Dermis microvascular lymphatic vessel endothelial cell (primary cell): ENCODE results near the gene KRT31. TPM values are rescaled to one million over a fixed set of nuclear protein-coding genes. Genes with fewer than 3 reads are reported as not detected.
"Not testable (repeated sequence)": the region's sequence is repeated elsewhere in the genome, so short reads cannot be mapped to it uniquely, and the experiment has no call there.

Experiments used
- DNase-seq, 2 donors: peaks; one replicate each; pipeline versions ENCODE4 v3.0.0 to v3.0.0-alpha.2; 2010; ENCODE audit warnings: low read depth in 2 of 2
- total RNA-seq: library from RNA; depleted of rRNA; stranded (reverse); fragments of >200 nt; gene quantifications from 2 replicates; pipeline ENCODE4 v1.2.1, GENCODE V29; 2014

Gene KRT31
- total RNA-seq, 1 donor from 2014 or later: not detected

GRCh38 chr17:41417576-41418015, 20.2 kb upstream of the KRT31 start:
- no peak for DNase-seq

DNA sequence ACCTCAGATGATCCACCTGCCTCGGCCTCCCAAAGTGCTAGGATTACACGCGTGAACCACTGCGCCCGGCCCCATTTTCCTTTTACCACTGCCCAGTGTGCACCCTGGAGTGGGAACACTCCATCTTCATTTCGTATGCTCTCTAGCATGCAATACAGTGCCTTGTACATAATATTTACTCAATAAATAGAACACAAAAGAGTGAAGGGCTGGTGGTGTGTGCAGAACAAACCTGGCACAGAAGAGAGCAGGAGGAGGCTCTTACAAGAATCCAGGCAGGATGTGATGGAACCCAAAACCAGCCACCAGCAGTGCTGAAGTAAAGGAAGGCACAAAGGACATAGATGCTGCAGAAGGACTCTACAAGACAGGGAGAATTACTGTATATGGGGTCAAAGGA, 19.7 kb upstream of the KRT31 start:
- DNase-seq: no peak

DNA sequence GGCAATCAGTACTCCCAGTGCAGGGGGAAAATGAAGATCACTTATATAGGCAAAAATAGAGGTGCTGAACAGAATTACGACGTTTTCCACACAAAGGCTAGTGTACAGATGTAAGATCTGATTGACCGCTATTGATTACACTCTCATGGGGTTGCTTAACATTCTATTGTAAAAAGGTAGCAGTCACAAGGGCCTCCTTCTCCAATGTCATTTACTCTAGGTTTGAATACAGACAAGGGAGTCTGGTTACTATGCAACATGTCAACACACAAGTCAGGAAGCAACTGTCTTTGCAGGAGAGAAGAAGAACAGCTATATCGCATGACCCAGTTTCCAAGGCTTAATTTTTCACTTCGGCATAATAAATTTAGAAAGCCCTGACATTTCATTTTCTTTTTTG, 19.1 kb upstream of the KRT31 start:
- no peak for DNase-seq

DNA sequence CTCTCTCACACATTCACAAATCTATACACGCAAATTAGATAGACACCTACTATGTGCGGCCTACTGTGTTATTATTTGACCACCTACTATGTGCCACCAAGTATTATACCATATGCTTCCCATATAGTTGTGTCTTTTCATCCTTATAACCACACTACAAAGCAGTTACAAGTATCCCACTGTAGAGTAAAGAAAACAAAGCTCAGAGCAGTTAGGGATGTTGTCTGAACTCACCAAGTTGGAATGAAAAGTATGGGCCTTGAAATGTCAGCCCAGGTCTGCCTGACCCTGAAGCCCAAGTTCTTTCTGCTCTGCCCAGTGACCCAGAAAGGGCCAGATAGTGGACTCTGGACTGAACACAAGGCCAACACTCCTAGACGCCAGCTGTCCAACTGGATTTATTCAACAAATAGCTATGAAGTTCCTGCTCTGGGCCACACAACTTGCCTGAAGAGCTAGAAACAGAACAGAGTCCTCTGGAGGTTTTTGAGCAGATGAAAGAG, 18.5 kb upstream of the KRT31 start:
- DNase-seq: no peak

- no peak for DNase-seq
Observed at GRCh38 chr17:41415411-41415810, 18.0 kb upstream of the KRT31 start.

- no peak for DNase-seq
Observed at GRCh38 chr17:41413982-41414381, 16.6 kb upstream of the KRT31 start.

GRCh38 chr17:41413353-41413957, 16.0 kb upstream of the KRT31 start:
- no peak for DNase-seq

DNA sequence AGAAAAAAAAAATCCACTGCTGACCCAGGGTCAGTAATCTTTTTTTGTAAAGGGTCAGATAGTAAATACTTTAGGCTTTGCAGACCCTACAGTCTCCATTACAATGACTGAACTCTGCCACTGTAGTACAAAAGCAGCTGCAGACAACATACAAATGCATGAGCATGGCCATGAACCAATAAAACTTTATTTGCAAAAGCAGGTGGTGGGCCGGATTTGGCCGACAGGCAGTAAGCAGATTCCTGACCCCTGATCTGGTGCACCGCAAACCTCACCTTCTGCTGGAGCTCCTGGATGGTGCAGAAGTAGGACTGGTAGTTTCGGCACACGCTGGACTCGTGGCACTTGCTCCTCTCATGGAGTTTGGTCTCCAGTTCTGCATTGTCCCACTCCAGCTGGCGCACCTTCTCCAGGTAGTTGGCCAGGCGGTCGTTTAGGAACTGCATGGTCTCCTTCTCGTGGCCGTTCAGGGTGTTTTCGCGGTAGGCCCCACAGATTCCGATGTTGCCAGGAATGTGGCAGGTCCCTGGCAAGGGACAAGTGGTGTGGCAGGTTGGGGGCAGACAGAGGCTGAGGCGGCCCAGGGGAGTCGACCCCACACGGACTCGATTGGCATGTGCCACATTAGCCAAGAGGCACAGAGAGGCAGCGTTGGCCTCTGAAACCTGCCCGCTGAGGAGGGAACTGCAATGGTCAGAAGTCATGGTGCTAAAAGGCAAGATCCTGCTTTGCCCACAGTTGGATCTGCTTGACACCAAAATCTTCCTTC, 13.8 kb upstream of the KRT31 start:
- DNase-seq: no peak

GRCh38 chr17:41407226-41407625, 9.8 kb upstream of the KRT31 start:
- DNase-seq: no peak

- no peak for DNase-seq
Observed at GRCh38 chr17:41406205-41406604, 8.8 kb upstream of the KRT31 start.

GRCh38 chr17:41404024-41404671, 6.7 kb upstream of the KRT31 start:
- peak in 1 of 2 donors; percentile 57 for DNase-seq

- peak in 1 of 2 donors; percentile 34 for DNase-seq
Observed at GRCh38 chr17:41403404-41404023, 6.1 kb upstream of the KRT31 start.

GRCh38 chr17:41402161-41402560, 4.8 kb upstream of the KRT31 start:
- no peak for DNase-seq

DNA sequence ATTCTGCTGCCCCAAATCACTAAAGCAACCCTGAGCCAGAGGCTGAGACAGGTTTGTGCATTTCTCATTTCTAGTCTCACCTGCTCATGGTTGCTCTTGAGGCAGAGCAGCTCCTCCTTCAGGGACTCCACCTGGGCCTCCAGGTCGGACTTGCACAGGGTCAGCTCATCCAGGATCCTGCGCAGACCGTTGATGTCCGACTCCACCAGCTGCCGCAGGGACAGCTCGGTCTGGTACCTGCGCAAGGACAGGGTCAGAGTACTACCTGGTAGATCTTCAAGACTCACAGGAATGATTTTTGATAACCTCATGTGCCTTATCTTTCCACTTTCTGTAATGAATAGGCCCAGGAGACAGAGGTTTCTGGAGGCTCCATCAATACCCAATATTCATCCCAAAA, 1.1 kb downstream of the KRT31 start:
- DNase-seq: no peak

- no peak for DNase-seq
Observed at GRCh38 chr17:41395611-41396010, 1.8 kb downstream of the KRT31 start.

- DNase-seq: not testable (repeated sequence)
Observed at GRCh38 chr17:41395044-41395443, 2.4 kb downstream of the KRT31 start.

- DNase-seq: no peak
Observed at GRCh38 chr17:41394254-41394996, 3.0 kb downstream of the KRT31 start.

GRCh38 chr17:41393826-41394225, 3.6 kb downstream of the KRT31 start:
- no peak for DNase-seq

- no peak for DNase-seq
Observed at GRCh38 chr17:41393294-41393693, 4.1 kb downstream of the KRT31 start.

- no peak for DNase-seq
Observed at GRCh38 chr17:41392278-41392677, 5.1 kb downstream of the KRT31 start.

DNA sequence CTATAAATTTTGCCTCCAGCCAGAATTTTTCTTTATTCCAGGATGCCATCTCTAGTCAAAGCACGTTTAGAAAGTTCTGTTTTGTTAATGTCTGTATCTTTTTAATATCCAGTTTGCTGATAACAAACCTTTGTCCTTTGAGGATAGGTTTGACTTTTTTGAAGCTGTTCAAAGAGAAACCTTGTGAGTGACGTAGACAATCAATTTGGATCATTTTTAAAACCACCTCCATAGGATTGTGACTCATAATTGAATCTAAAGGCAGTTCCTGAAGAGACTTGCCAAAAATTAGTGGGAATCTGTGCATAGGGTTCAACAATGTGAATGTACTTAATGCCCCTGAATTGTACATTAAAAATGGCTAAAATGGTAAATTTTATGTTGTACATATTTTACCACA, 5.9 kb downstream of the KRT31 start:
- no peak for DNase-seq
